ENCODE data around the gene MEX3A. TPM values are rescaled to one million over a fixed set of nuclear protein-coding genes. Genes with fewer than 3 reads are reported as not detected.

Gene MEX3A
- total RNA-seq, 3 donors from 2014 or later (not counting 1 experiment from before 2014, with no cell fraction given) = 0.05 to 0.16 (median 0.14) TPM

DNA sequence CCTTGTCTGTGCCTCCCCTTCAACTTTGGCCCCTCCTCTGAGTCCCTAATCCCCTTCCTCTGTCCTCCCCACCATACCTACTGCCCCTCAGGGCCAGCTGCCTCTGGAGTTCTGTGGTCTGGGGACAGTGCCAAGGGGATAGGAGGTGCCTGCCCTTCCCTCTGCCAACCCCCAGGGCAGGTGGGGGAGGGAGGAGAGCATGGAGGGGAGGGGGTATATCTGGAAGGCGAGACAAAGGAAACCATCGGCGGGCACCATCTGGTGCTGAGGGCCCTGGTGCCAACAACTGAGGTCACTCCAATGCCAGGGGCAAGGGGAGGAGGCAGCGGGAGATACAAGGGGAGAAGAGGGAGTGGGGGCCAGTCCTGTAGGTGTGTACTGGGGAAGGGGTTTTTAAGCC lies 11.7 kb downstream of the MEX3A start:
- H3K4me1 ChIP-seq (ENCODE audit: control insufficient read depth, insufficient read depth, low read length) = peaks cover under 1% of the 10 kb centered on the region
- WGBS (ENCODE audit: insufficient coverage) = 58% methylated on average over 4 of the region's 4 CpGs
- Mint-ChIP-seq H3K9me3 (no peaks in the 10 kb centered on the region), H3K27me3 (ENCODE audit: low read depth in 2 of 2) (peaks cover 0 to 5% of the 10 kb centered on the region in 2 donors), H3K36me3 (no peaks in the 10 kb centered on the region), H3K27ac (no peak overlapping the region), H3K4me1 (peaks cover 0 to 10% of the 10 kb centered on the region in 2 donors), H3K4me3 (no peak overlapping the region)
- no peak for ATAC-seq
- H3K27ac ChIP-seq (ENCODE audit: low read length) = no peak overlapping the region
- H3K27me3 ChIP-seq (ENCODE audit: control insufficient read depth, insufficient read depth, low read length) = no peaks in the 10 kb centered on the region
- no peaks in the 10 kb centered on the region for H3K36me3 ChIP-seq (ENCODE audit: control insufficient read depth, insufficient read depth, low read length)
- DNase-seq = no peak
- H3K4me3 ChIP-seq (ENCODE audit: low read length) = no peak overlapping the region
- H3K9me3 ChIP-seq (ENCODE audit: control insufficient read depth, insufficient read depth, low read length) = no peaks in the 10 kb centered on the region
- intact Hi-C loops (cut with micrococcal nuclease) = no loop called here
- TF ChIP-seq, protein P1, sequence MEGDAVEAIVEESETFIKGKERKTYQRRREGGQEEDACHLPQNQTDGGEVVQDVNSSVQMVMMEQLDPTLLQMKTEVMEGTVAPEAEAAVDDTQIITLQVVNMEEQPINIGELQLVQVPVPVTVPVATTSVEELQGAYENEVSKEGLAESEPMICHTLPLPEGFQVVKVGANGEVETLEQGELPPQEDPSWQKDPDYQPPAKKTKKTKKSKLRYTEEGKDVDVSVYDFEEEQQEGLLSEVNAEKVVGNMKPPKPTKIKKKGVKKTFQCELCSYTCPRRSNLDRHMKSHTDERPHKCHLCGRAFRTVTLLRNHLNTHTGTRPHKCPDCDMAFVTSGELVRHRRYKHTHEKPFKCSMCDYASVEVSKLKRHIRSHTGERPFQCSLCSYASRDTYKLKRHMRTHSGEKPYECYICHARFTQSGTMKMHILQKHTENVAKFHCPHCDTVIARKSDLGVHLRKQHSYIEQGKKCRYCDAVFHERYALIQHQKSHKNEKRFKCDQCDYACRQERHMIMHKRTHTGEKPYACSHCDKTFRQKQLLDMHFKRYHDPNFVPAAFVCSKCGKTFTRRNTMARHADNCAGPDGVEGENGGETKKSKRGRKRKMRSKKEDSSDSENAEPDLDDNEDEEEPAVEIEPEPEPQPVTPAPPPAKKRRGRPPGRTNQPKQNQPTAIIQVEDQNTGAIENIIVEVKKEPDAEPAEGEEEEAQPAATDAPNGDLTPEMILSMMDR (IDR thresholded peaks at IDR 0.05) = no peak

DNA sequence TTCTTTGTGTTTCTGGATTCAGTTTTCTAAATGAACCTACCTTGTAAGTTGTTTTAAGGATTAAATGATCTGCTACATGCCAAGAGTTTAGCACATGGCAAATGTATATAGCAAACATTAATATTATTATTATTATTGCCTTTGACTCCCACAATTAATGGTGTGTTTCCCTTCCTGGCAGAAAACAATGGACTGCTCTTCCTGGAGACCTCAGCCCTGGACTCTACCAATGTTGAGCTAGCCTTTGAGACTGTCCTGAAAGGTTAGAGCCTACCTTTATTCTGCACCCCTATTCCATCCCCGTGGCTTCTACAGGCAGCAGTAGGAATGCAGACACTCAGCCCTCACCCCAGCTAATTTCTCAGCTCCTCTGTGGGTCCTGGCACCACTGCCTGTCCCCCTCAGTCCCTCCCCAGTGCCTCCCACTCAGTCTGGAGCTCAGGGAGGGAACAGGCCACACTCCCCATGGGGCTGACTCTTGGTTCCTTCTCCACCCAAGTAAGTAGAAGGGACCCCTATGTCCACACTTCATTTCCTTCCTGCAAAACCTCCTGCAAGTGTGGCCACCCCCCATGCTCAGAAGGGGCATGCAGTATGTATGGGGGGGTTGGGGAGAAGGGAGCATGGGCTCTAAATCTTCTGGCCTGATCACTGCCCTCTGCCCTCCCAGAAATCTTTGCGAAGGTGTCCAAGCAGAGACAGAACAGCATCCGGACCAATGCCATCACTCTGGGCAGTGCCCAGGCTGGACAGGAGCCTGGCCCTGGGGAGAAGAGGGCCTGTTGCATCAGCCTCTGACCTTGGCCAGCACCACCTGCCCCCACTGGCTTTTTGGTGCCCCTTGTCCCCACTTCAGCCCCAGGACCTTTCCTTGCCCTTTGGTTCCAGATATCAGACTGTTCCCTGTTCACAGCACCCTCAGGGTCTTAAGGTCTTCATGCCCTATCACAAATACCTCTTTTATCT lies 12.5 kb downstream of the MEX3A start:
- intact Hi-C loops (cut with micrococcal nuclease) = no loop called here
- Histone ChIP-seq H3K27ac (ENCODE audit: low read length) (no peak overlapping the region), H3K4me3 (ENCODE audit: low read length) (no peak overlapping the region), H3K27me3 (ENCODE audit: control insufficient read depth, insufficient read depth, low read length) (no peaks in the 10 kb centered on the region), H3K36me3 (ENCODE audit: control insufficient read depth, insufficient read depth, low read length) (no peaks in the 10 kb centered on the region), H3K9me3 (ENCODE audit: control insufficient read depth, insufficient read depth, low read length) (no peaks in the 10 kb centered on the region), H3K4me1 (ENCODE audit: control insufficient read depth, insufficient read depth, low read length) (no peaks in the 10 kb centered on the region)
- Mint-ChIP-seq H3K36me3 (no peaks in the 10 kb centered on the region), H3K4me1 (peaks cover 0 to 14% of the 10 kb centered on the region in 2 donors), H3K27ac (no peak overlapping the region), H3K27me3 (ENCODE audit: low read depth in 2 of 2) (peaks cover 0 to 4% of the 10 kb centered on the region in 2 donors), H3K9me3 (no peaks in the 10 kb centered on the region), H3K4me3 (no peak overlapping the region)
- ATAC-seq (no peak), DNase-seq (no peak)
- TF ChIP-seq, protein P1 (IDR thresholded peaks at IDR 0.05) = no peak
- WGBS (ENCODE audit: insufficient coverage) = 91% methylated on average over 3 of the region's 3 CpGs

DNA sequence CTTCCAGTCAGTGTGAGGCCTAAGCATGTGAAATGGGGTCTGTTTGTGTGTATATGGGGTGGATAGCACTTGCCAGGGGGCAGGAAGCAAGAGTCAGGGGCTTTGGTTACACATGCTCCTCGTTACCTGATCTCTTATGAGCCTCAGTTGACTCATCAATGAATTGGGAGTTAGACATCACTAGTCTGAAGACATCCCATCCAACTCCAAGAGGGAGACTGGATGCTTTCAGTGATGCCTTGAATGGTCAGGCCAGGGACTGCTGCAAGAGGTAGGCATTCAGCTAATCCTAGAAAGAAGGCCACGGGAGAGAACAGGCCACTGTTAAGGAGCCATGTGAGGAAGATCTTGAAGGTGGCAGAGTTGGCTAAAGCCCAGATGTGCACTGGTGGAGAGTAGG lies 15.0 kb downstream of the MEX3A start:
- peaks cover 0 to 14% of the 10 kb centered on the region in 2 donors for H3K4me1 Mint-ChIP-seq
- DNase-seq = no peak
- no peaks in the 10 kb centered on the region for H3K36me3 Mint-ChIP-seq
- H3K27me3 Mint-ChIP-seq (ENCODE audit: low read depth in 2 of 2) = peaks cover 0 to 4% of the 10 kb centered on the region in 2 donors
- H3K4me3 Mint-ChIP-seq = no peak overlapping the region
- Histone ChIP-seq H3K4me3 (ENCODE audit: low read length) (no peak overlapping the region), H3K4me1 (ENCODE audit: control insufficient read depth, insufficient read depth, low read length) (no peaks in the 10 kb centered on the region), H3K27ac (ENCODE audit: low read length) (no peak overlapping the region), H3K36me3 (ENCODE audit: control insufficient read depth, insufficient read depth, low read length) (no peaks in the 10 kb centered on the region), H3K27me3 (ENCODE audit: control insufficient read depth, insufficient read depth, low read length) (no peaks in the 10 kb centered on the region), H3K9me3 (ENCODE audit: control insufficient read depth, insufficient read depth, low read length) (no peaks in the 10 kb centered on the region)
- no peaks in the 10 kb centered on the region for H3K9me3 Mint-ChIP-seq
- intact Hi-C loops (cut with micrococcal nuclease) = no loop called here
- TF ChIP-seq, protein P1 (IDR thresholded peaks at IDR 0.05) = no peak
- no peak for ATAC-seq
- no peak overlapping the region for H3K27ac Mint-ChIP-seq
- 82% methylated on average over 2 of the region's 2 CpGs for WGBS (ENCODE audit: insufficient coverage)

All from natural killer cell (primary cell).